Bronchial epithelial cell (primary cell): Measurements from ENCODE around the gene OFD1. TPM values are rescaled to one million over a fixed set of nuclear protein-coding genes. Genes with fewer than 3 reads are reported as not detected.

Experiments
- DNase-seq: peaks from one replicate; pipeline ENCODE4 v3.0.0-alpha.2; 2010; ENCODE audit warnings: low read depth
- FAIRE-seq: peaks from 2 replicates; lab custom pipeline; 2011; peaks lifted over from hg19 to GRCh38; lab: Jason Lieb, UNC
- H3K27me3 ChIP-seq: 2 replicates; pipeline ENCODE4 v1.5.1; 2011; ENCODE audit warnings: low read length; ENCODE audit not compliant: control insufficient read depth, insufficient read depth
- H3K36me3 ChIP-seq: 2 replicates; pipeline ENCODE4 v1.5.1; 2011; ENCODE audit warnings: low read length; ENCODE audit not compliant: control insufficient read depth, insufficient read depth
- H3K4me3 ChIP-seq: 2 replicates; pipeline ENCODE4 v1.5.1; 2011; ENCODE audit warnings: mild to moderate bottlenecking, low read depth, low read length, control low read depth
- CTCF ChIP-seq: IDR thresholded peaks from 2 replicates; pipeline ENCODE4 v1.5.1; 2011; ENCODE audit warnings: mild to moderate bottlenecking, moderate library complexity, low read length, control low read depth, inconsistent platforms; ENCODE audit not compliant: insufficient read depth, severe bottlenecking
- total RNA-seq: library from RNA; depleted of rRNA; stranded (reverse); fragments of >200 nt; gene quantifications from 2 replicates; pipeline ENCODE4 v1.2.1, GENCODE V29; 2014

Gene OFD1
- total RNA-seq, 1 donor from 2014 or later = 13.4 TPM

GRCh38 chrX:13733506-13733905 lies 1.0 kb upstream of the OFD1 start:
- DNase-seq (no peak), FAIRE-seq (no peak)
- H3K36me3 ChIP-seq = no peaks in the 10 kb centered on the region
- peak overlapping the region; percentile 73 for H3K4me3 ChIP-seq
- TF ChIP-seq CTCF = no peak
- no peaks in the 10 kb centered on the region for H3K27me3 ChIP-seq

DNA sequence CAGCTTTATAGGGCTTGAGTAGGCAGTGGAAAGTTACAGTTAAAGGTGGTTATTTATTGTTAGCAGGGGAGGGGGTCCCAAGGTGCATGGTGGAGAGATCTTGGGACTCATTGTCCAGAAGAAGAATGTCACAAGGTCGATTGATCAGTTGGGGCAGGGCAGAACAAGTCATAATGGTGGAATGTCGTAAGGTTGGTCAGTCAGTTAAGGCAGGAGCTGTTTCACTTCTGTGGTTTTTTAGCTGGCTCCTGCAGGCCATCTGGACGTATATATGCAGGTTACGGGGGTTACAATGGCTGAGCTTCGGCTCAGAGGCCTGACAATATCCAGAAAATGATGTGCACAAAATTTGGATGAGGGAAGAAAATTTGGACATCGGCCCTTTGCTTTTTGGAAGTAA lies 7.1 kb downstream of the OFD1 start:
- FAIRE-seq = no peak
- H3K36me3 ChIP-seq = no peaks in the 10 kb centered on the region

GRCh38 chrX:13742397-13743176 lies 8.0 kb downstream of the OFD1 start:
- Histone ChIP-seq H3K27me3 (no peaks in the 10 kb centered on the region), H3K36me3 (no peaks in the 10 kb centered on the region), H3K4me3 (no peak overlapping the region)
- no peak for TF ChIP-seq CTCF
- FAIRE-seq (no peak), DNase-seq (peak; percentile 24)

More for the DNA sequence above, 7.1 kb downstream of the OFD1 start:
- no peaks in the 10 kb centered on the region for H3K27me3 ChIP-seq
- no peak overlapping the region for H3K4me3 ChIP-seq
- no peak for TF ChIP-seq CTCF
- DNase-seq = no peak

- FAIRE-seq = no peak
- peaks cover 2% of the 10 kb centered on the region for H3K36me3 ChIP-seq
- H3K4me3 ChIP-seq = no peak overlapping the region
- H3K27me3 ChIP-seq = no peaks in the 10 kb centered on the region
- peak; percentile 34 for TF ChIP-seq CTCF
- peak; percentile 64 for DNase-seq
Observed at GRCh38 chrX:13747836-13748235, 13.3 kb downstream of the OFD1 start.

- no peak for DNase-seq
- Histone ChIP-seq H3K36me3 (peaks cover 2% of the 10 kb centered on the region), H3K27me3 (no peaks in the 10 kb centered on the region), H3K4me3 (no peak overlapping the region)
- no peak for FAIRE-seq
- no peak for TF ChIP-seq CTCF
Observed at GRCh38 chrX:13748486-13748885, 13.9 kb downstream of the OFD1 start.
